Adrenal gland (tissue), 12 donors: ENCODE data around the gene ARL15. TPM values are rescaled to one million over a fixed set of nuclear protein-coding genes. Genes with fewer than 3 reads are reported as not detected.

Experiments used
- DNase-seq, 7 donors: peaks; one replicate each; pipeline ENCODE4 v3.0.0-alpha.2; 2019 to 2020
- H3K27ac ChIP-seq, 5 donors: fragments of 200-600 bp; sonication (generic) in 4 of 5; 1 replicate in 3 of 5; 2 replicates in 2 of 5; pipeline versions ENCODE4 v1.5.1 to v1.8.0; 2016 to 2020; ENCODE audit warnings: mild to moderate bottlenecking in 1 of 5
- H3K27me3 ChIP-seq: fragments of 200-600 bp; 2 replicates; pipeline ENCODE4 v1.8.0; 2021
- H3K36me3 ChIP-seq, 2 donors: fragments of 200-600 bp; replicated peaks in 1 of 2; 1 replicate in 1 of 2; 2 replicates in 1 of 2; pipeline versions ENCODE4 v1.5.1 to v1.8.0; 2018 to 2022
- H3K4me1 ChIP-seq, 2 donors: fragments of 200-600 bp; replicated peaks in 1 of 2; 1 replicate in 1 of 2; 2 replicates in 1 of 2; pipeline versions ENCODE4 v1.5.1 to v1.8.0; 2018 to 2021
- H3K4me3 ChIP-seq, 4 donors: fragments of 200-600 bp; sonication (generic) in 3 of 4; one replicate each; pipeline ENCODE4 v1.5.1; 2016 to 2018
- H3K9me3 ChIP-seq, 3 donors: fragments of 200-600 bp; sonication (generic) in 1 of 3; replicated peaks in 1 of 3; 1 replicate in 2 of 3; 2 replicates in 1 of 3; pipeline versions ENCODE4 v1.5.1 to v1.8.0; 2016 to 2021
- POLR2A ChIP-seq, 2 donors: fragments of 450-650 bp; IDR thresholded peaks; one replicate each; pipeline ENCODE4 v1.6.1; 2017; ENCODE audit warnings: antibody characterized with exemption in 2 of 2, mild to moderate bottlenecking in 2 of 2, moderate library complexity in 1 of 2
- WGBS, 4 donors: extraction: QIAGEN DNeasy Blood & Tissue Kit in 2 of 4; methylation state at CpG; one replicate each; pipeline versions ENCODE4 v1.1.5 to v1.1.7; 2013 to 2017; 5-methylcytosine and 5-hydroxymethylcytosine counted together
- intact Hi-C, 2 donors: fragments of 100-400 bp; cut with DNase I; formaldehyde crosslinking; loops; one replicate each; pipeline versions ENCODE4 v1.14.1 to v1.15.0; 2022 to 2023
- polyA plus RNA-seq, 3 donors: library from polyadenylated mRNA; stranded (reverse); fragments of 200-250 nt in 2 of 3; fragments of 350-450 nt in 1 of 3; fragmentation: Illumina TruSeq in 1 of 3; extraction: RNeasy Lipid Tissue Mini Kit (QIAGEN cat#74804) in 1 of 3; gene quantifications; one replicate each; pipeline ENCODE4 v1.2.3, GENCODE V29; 2013 to 2014
- total RNA-seq, 9 donors: library from RNA; depleted of rRNA in 4 of 9; stranded (reverse); fragments of >200 nt in 4 of 9; fragments of 120-200 nt in 1 of 9; fragmentation: NEBNext Ultra II Directional in 1 of 9; extraction: Animal tissue kit (Norgen Biotek cat#: 25700) in 1 of 9; gene quantifications; one replicate each; pipeline versions ENCODE4 v1.1.0 to v1.2.4, GENCODE V29; 2013 to 2023
- TF ChIP-seq, protein P1 (sequence below), 6 experiments: fragments of 450-650 bp in 4 of 6; fragments of 200-600 bp in 2 of 6; sonication (generic) in 1 of 6; IDR thresholded peaks; 1 replicate in 5 of 6; 2 replicates in 1 of 6; pipeline versions ENCODE4 v1.5.1 to v1.8.0; 2016 to 2021; ENCODE audit warnings: antibody characterized with exemption in 6 of 6, mild to moderate bottlenecking in 2 of 6, moderate library complexity in 1 of 6
- donor health status: healthy with polysubstance abuse.
- donor health status: Bipolar disorder and iron deficiency.
- donor health status: DM: yes; HTN: yes; CAD: no.
- donor health status: DM: no; HTN: no; CAD: no.
- donor health status: DM: no; HTN: no; CAD: no.
- donor health status: DM: yes; HTN: yes; CAD: no.

Gene ARL15
- total and polyA plus RNA-seq, 12 donors, result 12.1 to 85.6 (median 38.9) TPM

DNA sequence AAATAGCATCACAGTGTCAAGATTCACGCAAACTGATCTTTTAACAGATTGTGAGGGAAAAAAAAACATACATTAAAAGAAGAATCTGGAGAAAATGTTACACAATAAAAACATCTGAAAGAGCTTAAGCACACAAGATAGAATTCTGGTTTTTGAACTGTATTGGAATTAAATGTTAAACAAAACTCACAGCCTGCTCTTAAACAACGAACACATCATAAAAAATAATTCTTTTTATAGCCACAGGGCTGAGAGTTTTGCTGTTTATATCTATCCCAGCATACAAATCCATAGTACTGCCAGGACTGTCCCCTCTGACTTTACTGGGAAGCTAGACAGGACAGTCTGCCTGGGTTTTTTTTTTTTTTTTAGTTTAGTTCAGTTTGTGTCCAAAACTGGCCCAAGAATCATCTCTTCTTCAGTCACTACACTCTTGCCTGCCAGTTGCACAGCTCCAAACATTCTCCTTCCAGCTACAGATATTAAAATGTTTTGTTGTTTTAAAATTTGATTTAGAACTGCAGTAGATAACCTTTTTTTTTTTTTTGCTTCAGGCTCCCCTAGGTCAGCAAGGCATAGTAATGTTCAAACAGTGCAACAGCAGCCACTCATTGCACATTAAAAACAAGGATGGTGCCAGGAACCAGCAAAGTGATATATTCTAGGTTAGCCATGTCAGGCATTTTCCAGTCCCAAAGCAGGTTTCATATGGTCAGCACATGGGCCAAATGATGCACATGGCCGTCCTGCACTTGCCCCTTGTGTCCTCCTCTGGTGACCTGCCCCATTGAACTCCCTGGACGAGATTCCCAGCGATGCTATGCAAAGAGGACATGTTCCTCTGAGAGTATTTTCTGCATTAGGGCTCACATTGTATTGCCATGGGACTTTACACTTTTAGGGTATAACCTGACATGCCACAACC is 173.6 kb downstream of the ARL15 start:
- no peaks in the 10 kb centered on the region for H3K4me1 ChIP-seq
- H3K36me3 ChIP-seq, result no peaks in the 10 kb centered on the region
- H3K9me3 ChIP-seq, result no peaks in the 10 kb centered on the region
- peak in 2 of 7 donors; percentile 14 to 55 for DNase-seq
- WGBS, 4 donors, result 75 to 90% (median 81%) methylated on average over 5 of the region's 5 CpGs
- H3K27ac ChIP-seq, result no peak overlapping the region
- no peak overlapping the region for H3K4me3 ChIP-seq
- no peaks in the 10 kb centered on the region for H3K27me3 ChIP-seq
- intact Hi-C loops, result no loop called here
- TF ChIP-seq, protein P1, sequence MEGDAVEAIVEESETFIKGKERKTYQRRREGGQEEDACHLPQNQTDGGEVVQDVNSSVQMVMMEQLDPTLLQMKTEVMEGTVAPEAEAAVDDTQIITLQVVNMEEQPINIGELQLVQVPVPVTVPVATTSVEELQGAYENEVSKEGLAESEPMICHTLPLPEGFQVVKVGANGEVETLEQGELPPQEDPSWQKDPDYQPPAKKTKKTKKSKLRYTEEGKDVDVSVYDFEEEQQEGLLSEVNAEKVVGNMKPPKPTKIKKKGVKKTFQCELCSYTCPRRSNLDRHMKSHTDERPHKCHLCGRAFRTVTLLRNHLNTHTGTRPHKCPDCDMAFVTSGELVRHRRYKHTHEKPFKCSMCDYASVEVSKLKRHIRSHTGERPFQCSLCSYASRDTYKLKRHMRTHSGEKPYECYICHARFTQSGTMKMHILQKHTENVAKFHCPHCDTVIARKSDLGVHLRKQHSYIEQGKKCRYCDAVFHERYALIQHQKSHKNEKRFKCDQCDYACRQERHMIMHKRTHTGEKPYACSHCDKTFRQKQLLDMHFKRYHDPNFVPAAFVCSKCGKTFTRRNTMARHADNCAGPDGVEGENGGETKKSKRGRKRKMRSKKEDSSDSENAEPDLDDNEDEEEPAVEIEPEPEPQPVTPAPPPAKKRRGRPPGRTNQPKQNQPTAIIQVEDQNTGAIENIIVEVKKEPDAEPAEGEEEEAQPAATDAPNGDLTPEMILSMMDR (IDR thresholded peaks at IDR 0.05), result no peak
- TF ChIP-seq POLR2A (IDR thresholded peaks at IDR 0.05), result no peak

GRCh38 chr5:54135042-54135441 is 175.3 kb downstream of the ARL15 start:
- intact Hi-C loops, result no loop called here
- no peak overlapping the region for H3K4me3 ChIP-seq
- no peak for DNase-seq
- no peak overlapping the region for H3K27ac ChIP-seq
- 73 to 83% (median 79%) methylated on average over 2 of the region's 2 CpGs for WGBS, 4 donors
- H3K27me3 ChIP-seq, result no peaks in the 10 kb centered on the region
- H3K4me1 ChIP-seq, result no peaks in the 10 kb centered on the region
- no peaks in the 10 kb centered on the region for H3K36me3 ChIP-seq
- no peak for TF ChIP-seq POLR2A (IDR thresholded peaks at IDR 0.05)
- TF ChIP-seq, protein P1 (IDR thresholded peaks at IDR 0.05), result no peak
- no peaks in the 10 kb centered on the region for H3K9me3 ChIP-seq

- Histone ChIP-seq H3K27me3 (no peaks in the 10 kb centered on the region), H3K4me1 (no peaks in the 10 kb centered on the region), H3K4me3 (no peak overlapping the region), H3K9me3 (no peaks in the 10 kb centered on the region), H3K27ac (no peak overlapping the region), H3K36me3 (no peaks in the 10 kb centered on the region)
- intact Hi-C loops, result no loop called here
- no peak for DNase-seq
- TF ChIP-seq, protein P1 (IDR thresholded peaks at IDR 0.05), result no peak
- no peak for TF ChIP-seq POLR2A (IDR thresholded peaks at IDR 0.05)
Measured at GRCh38 chr5:54133917-54134316, 176.5 kb downstream of the ARL15 start.

- no peak for DNase-seq
- Histone ChIP-seq H3K36me3 (no peaks in the 10 kb centered on the region), H3K9me3 (no peaks in the 10 kb centered on the region), H3K4me1 (no peaks in the 10 kb centered on the region), H3K27me3 (no peaks in the 10 kb centered on the region), H3K4me3 (no peak overlapping the region), H3K27ac (no peak overlapping the region)
- no peak for TF ChIP-seq POLR2A (IDR thresholded peaks at IDR 0.05)
- TF ChIP-seq, protein P1 (IDR thresholded peaks at IDR 0.05), result no peak
- intact Hi-C loops, result no loop called here
- WGBS, 4 donors, result 95 to 99% (median 98%) methylated on average over 2 of the region's 2 CpGs
Measured at GRCh38 chr5:54120473-54120872, 189.9 kb downstream of the ARL15 start.
